WTC11 (cell line): ENCODE results near the gene PRDX6. TPM values are rescaled to one million over a fixed set of nuclear protein-coding genes. Genes with fewer than 3 reads are reported as not detected.

Experiments
- ATAC-seq: fragments of 200-7000 bp; cut with Tn5 transposase; 2 replicates; pipeline ENCODE4 v1.10.0; 2021; ENCODE audit warnings: mild to moderate bottlenecking, moderate library complexity
- CTCF ChIA-PET: fragments of 300-600 bp; sonication (Branson Sonifier 250); formaldehyde crosslinking; loops from one replicate; lab custom pipeline; 2021; ENCODE audit warnings: antibody characterized with exemption; lab: Charles Lee
- POLR2A ChIA-PET: fragments of 350-600 bp; sonication (Branson Sonifier 250); formaldehyde crosslinking; loops from one replicate; lab custom pipeline; 2021; ENCODE audit warnings: antibody characterized with exemption; lab: Charles Lee
- DNase-seq: peaks from one replicate; pipeline ENCODE4 v3.0.0; 2021; ENCODE audit warnings: low spot score
- H3K27ac Mint-ChIP-seq: 2 replicates; pipeline ENCODE4 v1.8.0; 2021; ENCODE audit warnings: mixed read lengths
- H3K27me3 Mint-ChIP-seq: 2 replicates; pipeline ENCODE4 v1.8.0; 2021; ENCODE audit warnings: low read depth, mild to moderate bottlenecking, moderate library complexity, mixed read lengths
- H3K36me3 Mint-ChIP-seq: 2 replicates; pipeline ENCODE4 v1.8.0; 2021; ENCODE audit warnings: mixed read lengths
- H3K4me1 Mint-ChIP-seq: 2 replicates; pipeline ENCODE4 v1.8.0; 2022; ENCODE audit warnings: mixed read lengths
- H3K4me3 Mint-ChIP-seq: 2 replicates; pipeline ENCODE4 v1.8.0; 2021; ENCODE audit warnings: mild to moderate bottlenecking, moderate library complexity, mixed read lengths
- H3K9me3 Mint-ChIP-seq: 2 replicates; pipeline ENCODE4 v1.8.0; 2021; ENCODE audit warnings: mixed read lengths
- AFF4 ChIP-seq: sonication (generic); formaldehyde crosslinking; IDR thresholded peaks from 2 replicates; pipeline ENCODE4 v1.8.1; 2023; ENCODE audit warnings: mild to moderate bottlenecking, missing genetic modification reagents, borderline replicate concordance
- CREB1 ChIP-seq: sonication (generic); formaldehyde crosslinking; IDR thresholded peaks from 2 replicates; pipeline ENCODE4 v1.8.0; 2023; ENCODE audit warnings: mild to moderate bottlenecking, missing genetic modification reagents
- EMX1 ChIP-seq: fragments of 250-450 bp; sonication (Bioruptor Pico); IDR thresholded peaks from 2 replicates; pipeline ENCODE4 v1.8.0; 2021; ENCODE audit warnings: mild to moderate bottlenecking
- ERG ChIP-seq: fragments of 250-450 bp; sonication (Bioruptor Pico); IDR thresholded peaks from 2 replicates; pipeline ENCODE4 v1.8.0; 2021; ENCODE audit warnings: mild to moderate bottlenecking
- NFYB ChIP-seq: sonication (generic); formaldehyde crosslinking; conservative IDR thresholded peaks from 2 replicates; pipeline ENCODE4 v1.8.0; 2022; ENCODE audit warnings: low read depth, missing genetic modification reagents
- RORB ChIP-seq: fragments of 250-450 bp; sonication (Bioruptor Pico); IDR thresholded peaks from 2 replicates; pipeline ENCODE4 v1.9.0; 2021; ENCODE audit warnings: mild to moderate bottlenecking
- USF1 ChIP-seq: sonication (generic); formaldehyde crosslinking; IDR thresholded peaks from 2 replicates; pipeline ENCODE4 v1.8.0; 2022; ENCODE audit warnings: mild to moderate bottlenecking, missing genetic modification reagents
- ZNF219 ChIP-seq: sonication (generic); formaldehyde crosslinking; IDR thresholded peaks from 2 replicates; pipeline ENCODE4 v1.8.0; 2023; ENCODE audit warnings: missing genetic modification reagents, mild to moderate bottlenecking, borderline replicate concordance
- ZNF423 ChIP-seq: fragments of 250-450 bp; sonication (Bioruptor Pico); IDR thresholded peaks from 2 replicates; pipeline ENCODE4 v2.1.2; 2022; ENCODE audit warnings: mild to moderate bottlenecking, moderate library complexity
- total RNA-seq: library from RNA; stranded (reverse); gene quantifications from 3 replicates; pipeline ENCODE4 v1.2.3, GENCODE V29; 2021

Gene PRDX6
- total RNA-seq, 1 experiment from 2014 or later = 538 TPM

DNA sequence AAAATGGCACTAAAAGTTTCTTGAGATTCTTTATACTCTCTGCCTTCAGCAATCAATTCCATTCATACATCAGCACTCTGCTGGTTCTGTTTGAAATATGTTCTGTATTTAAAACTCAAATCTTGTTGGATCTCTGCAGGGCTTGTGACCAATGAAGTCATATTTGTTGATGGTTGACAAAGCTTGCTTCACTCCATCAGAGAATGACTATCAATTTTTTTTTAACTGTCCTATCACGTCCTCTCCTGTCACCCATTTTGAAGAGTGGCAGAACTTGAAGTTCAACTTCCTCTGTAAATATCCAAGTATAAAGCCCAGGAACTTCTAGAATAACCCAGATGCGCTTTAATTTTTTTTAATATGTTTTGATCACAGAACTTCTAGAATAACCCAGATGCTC, 10.9 kb downstream of the PRDX6 start:
- ChIA-PET POLR2A (no interaction called here), CTCF (interaction anchor here (0.9 to 1.0 kb wide), 2 partner anchors 58 to 67 kb away, joined by 3 read pairs; no protein-coding TSS in a partner anchor)
- Mint-ChIP-seq H3K27me3 (no peaks in the 10 kb centered on the region), H3K27ac (no peak overlapping the region), H3K36me3 (peaks cover 84% of the 10 kb centered on the region), H3K9me3 (peaks cover 23% of the 10 kb centered on the region), H3K4me3 (no peak overlapping the region), H3K4me1 (peaks cover 16% of the 10 kb centered on the region)
- no peak for DNase-seq
- TF ChIP-seq EMX1 (CRISPR knock-in tag) = no peak
- TF ChIP-seq ZNF219 (CRISPR knock-in tag) = no peak
- no peak for ATAC-seq

GRCh38 chr1:173489149-173489600, 12.0 kb downstream of the PRDX6 start:
- CTCF ChIA-PET = no interaction called here
- TF ChIP-seq USF1 (CRISPR knock-in tag) = no peak
- no peak for TF ChIP-seq CREB1 (CRISPR knock-in tag)
- TF ChIP-seq ZNF423 = no peak
- TF ChIP-seq RORB (CRISPR knock-in tag) = no peak
- no peak for TF ChIP-seq NFYB (CRISPR knock-in tag)
- TF ChIP-seq, all 79 proteins: peak for 0
- H3K27ac Mint-ChIP-seq = peak overlapping the region; percentile 8; the same call in 1 of the 2 replicates
- DNase-seq = no peak
- peak; percentile 81 for ATAC-seq
- peaks cover 87% of the 10 kb centered on the region for H3K36me3 Mint-ChIP-seq
- peaks cover 35% of the 10 kb centered on the region for H3K9me3 Mint-ChIP-seq
- POLR2A ChIA-PET = interaction anchor here (1.1 kb wide), 1 partner anchor 12 kb away, joined by 4 read pairs; the partner anchor contains the start of gene PRDX6
- H3K4me1 Mint-ChIP-seq = peaks cover 16% of the 10 kb centered on the region
- H3K27me3 Mint-ChIP-seq = no peaks in the 10 kb centered on the region
- H3K4me3 Mint-ChIP-seq = no peak overlapping the region

DNA sequence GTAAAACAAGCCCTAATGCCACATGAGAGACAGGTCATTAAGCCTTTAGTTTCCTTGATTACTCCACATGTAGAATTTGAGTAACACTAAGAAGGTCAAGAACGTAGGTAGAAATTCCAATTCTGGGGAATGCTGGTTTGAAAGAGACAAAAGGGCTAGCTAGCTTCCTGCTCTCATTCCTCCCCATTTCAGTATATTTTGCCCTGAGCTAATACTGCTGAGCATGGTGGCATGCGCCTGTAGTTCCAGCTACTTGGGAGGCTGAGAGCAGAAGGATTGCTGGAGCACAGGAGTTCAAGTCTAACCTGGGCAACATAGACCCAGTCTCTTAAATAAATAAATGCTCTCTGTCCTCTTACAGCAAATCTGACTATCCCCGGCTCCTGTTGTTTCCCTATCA, 12.8 kb downstream of the PRDX6 start:
- Mint-ChIP-seq H3K9me3 (peaks cover 41% of the 10 kb centered on the region), H3K27ac (peak overlapping the region; percentile 55)

More for the DNA sequence above, 12.8 kb downstream of the PRDX6 start:
- POLR2A ChIA-PET = interaction anchor here (1.1 kb wide), 1 partner anchor 13 kb away, joined by 4 read pairs; the partner anchor contains the start of gene PRDX6
- peaks cover 86% of the 10 kb centered on the region for H3K36me3 Mint-ChIP-seq
- H3K4me3 Mint-ChIP-seq = no peak overlapping the region
- no peak for DNase-seq
- H3K4me1 Mint-ChIP-seq = peaks cover 16% of the 10 kb centered on the region
- TF ChIP-seq ERG (CRISPR knock-in tag) (peak; percentile 23; the same call in 1 of the 2 replicates), AFF4 (CRISPR knock-in tag) (no peak)
- no peaks in the 10 kb centered on the region for H3K27me3 Mint-ChIP-seq
- CTCF ChIA-PET = interaction anchor here (0.6 kb wide), 1 partner anchor 59 kb away, joined by 3 read pairs; no protein-coding TSS in a partner anchor
- peak; percentile 58 for ATAC-seq
